GM19463 (cell line): ENCODE measurements around the gene UMOD.

Source experiments
- ATAC-seq: cut with Tn5 transposase; IDR thresholded peaks from one replicate; pipeline ENCODE4 v1.9.1; 2021; ENCODE audit warnings: mild to moderate bottlenecking, moderate library complexity; ENCODE audit not compliant: unreplicated experiment

The UMOD gene

DNA sequence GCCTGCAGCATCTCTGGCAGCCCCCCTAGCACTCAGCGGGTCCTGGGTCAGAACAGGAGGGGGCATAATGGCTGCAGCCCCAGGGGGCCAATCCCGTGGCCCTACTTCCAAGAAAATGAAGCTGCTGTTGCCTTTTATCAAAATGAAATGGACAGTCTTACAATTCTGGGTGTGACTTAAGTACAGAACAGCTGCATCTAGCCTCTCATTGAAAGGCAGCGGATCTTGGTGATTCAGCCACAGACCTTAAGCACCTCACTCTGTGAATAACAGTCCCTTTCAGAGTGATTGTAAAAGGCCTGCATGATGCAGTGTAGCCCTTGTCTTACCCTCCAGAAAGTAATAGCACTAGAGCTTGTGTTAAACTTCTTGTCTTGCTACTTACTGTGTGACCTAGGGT lies 11.5 kb upstream of the UMOD start:
- no peak for ATAC-seq

DNA sequence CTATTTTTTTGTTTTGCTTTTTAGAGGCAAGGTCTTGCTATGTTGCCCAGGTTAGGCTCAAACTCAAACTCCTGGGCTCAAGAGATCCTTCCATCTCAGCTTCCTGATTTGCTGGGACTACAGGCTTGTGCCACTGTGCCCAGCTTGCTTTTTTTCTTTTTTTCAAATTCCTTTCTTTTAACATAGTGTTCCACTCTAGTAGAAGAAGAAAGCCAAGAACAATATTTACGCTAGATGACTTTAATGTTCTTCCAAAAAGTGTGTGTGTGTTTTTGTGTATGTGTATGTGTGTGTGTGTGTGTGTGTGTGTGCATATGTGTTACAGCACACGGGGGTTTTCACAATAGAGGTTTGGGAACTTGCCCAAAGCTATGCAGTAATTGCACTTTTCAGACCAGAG lies 10.7 kb upstream of the UMOD start:
- no peak for ATAC-seq

DNA sequence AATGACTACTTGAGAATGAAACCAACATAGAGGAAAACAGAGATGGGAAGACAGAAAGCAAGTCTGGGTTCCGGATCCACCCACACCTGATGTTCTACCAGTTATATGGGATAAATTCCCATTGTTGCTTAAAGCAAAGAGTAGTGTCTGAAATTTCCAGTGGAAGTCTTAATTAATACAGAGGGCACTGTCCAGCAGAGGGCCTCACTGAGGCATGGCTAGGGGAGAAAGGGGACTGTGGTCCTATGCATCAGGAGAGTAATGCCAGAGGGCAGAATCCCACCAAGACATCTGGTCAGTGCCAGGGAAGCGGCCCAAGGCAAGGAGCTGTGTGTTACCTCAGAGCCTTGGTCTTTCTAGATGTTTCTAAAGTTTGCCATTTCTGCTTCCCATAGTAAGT lies 7.5 kb upstream of the UMOD start:
- ATAC-seq = no peak

DNA sequence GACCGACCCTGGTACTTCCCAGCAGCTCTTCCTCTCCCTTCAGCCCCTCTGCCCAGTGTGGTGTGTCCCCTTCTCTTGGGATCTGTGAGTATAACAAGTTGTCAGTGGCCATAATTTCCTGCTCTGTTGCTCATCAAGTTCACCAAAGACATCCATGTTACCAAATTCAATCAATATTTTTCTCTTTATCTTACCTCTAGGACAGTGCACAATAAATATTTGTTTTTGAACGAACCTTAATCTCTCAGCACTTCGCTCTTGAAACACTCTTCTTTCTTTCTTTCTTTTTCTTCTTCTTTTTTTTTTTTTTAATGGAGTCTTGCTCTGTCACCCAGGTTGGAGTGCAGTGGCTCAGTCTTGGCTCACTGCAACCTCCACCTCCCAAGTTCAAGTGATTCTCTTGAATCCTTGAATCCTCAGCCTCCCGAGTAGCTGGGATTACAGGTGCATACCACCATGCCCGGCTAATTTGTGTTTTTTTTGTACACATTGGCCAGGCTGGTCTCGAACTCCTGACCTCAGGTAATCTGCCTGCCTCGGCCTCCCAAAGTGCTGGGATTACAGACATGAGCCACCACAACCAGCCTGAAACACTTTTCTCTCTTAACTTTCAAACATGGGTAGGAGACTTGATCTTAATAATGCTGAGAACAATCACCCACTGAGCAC lies 2.7 kb upstream of the UMOD start:
- ATAC-seq = no peak

DNA sequence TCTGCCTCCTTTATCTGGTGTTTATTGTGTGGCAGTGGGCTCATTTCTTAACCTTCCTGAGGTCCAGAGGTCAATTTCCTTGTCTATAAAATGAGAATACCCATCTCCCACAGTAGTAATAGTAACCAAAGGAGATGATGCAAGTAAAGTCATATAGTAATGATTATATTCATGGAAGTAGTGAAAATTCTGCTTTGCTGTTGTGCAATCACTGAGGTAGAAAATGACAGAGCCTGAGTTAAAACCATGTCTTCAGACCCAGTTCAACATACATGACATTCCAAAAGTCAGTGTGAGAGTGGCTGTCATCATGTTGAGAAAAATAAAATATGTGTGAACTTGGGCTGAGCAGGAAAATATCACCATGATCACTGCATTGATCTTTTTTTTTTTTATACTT lies 864 bp upstream of the UMOD start:
- ATAC-seq = no peak

DNA sequence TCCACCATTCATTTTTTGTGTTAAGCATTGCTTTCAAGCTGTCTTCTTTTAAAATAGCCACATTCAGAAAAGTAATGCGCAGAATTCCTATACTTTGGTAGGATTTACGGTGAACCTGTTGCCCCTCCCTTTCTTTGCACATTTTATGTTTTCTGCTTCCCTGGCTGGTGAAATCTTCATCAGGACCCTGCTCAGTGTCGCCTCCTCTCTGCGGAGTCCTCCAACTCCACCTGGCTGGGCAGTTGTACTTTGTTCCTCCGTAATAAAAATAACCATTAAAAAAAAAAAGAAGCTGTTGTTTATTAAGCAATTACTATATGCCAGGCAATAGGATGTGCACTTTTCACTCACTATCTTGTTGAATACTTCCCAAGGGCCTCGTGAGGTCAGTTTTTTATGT lies 2.9 kb downstream of the UMOD start:
- no peak for ATAC-seq

DNA sequence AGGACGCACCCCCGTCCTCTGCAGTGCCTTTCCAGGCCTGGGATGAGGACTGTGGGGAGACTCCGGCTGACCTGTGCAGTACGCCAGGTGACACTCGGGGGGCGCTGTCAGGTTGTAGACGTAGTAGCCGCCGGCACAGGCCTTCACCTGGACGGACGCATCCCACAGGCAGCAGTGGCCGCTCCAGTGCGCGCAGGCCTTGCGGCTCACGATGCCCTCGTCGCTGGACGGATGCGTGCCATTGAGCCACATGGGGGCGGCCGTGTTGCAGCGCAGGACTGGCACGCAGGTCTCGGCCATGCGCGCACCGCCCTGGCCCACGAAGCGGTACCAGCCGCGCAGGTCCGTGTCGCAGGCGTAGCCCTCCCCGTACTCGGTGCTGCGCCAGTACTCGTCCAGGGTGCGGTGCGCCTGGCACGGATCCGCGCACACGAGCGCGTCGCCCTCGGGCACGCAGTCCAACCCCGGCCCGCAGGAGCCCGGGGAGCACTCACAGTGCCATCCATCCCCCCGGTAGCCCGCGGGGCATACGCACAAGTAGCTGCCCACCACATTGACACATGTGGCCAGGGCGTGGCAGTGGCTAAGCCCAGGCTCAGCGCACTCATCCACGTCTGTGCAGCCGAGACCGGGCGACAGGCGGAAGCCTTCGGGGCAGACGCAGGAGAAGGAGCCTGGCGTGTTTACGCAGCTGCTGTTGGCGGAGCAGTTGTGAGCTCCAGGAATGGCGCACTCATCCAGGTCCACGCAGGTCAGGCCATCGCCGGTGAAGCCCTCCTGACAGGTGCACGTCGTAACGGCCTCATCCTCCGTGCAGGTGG lies 3.9 kb downstream of the UMOD start:
- ATAC-seq = no peak

DNA sequence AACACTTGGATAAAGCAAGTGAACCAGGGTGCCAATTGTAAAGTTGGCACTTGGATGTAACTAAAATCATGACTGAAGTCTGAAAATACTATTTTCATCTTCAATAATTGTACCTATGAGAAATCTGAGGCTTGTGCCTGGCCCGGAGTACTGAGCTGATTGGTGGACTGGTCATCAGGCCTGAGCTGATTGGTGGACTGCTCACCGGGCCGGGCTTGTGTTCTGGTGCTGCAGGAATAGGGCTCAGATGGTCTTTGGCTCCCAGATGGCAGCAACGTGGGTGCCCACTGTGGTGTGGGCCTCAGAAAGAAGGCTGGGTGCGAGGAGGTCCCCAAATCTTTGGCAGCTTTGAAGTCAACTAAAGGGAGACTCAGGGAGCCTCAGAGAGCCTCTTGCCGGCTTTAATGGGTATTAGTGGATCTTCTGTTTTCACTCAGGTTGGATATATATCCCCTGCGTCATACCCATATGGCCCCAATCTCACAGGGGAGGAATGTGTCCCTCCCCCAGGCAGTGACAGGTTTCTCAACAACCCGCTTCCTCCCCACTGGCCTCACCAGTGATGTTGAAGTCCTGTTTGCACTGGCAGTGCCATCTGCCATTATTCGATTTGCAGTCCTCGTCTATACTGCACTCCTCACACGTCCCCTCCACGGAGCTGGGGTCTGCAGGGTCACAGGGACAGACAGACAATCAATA lies 4.7 kb downstream of the UMOD start:
- ATAC-seq = no peak

DNA sequence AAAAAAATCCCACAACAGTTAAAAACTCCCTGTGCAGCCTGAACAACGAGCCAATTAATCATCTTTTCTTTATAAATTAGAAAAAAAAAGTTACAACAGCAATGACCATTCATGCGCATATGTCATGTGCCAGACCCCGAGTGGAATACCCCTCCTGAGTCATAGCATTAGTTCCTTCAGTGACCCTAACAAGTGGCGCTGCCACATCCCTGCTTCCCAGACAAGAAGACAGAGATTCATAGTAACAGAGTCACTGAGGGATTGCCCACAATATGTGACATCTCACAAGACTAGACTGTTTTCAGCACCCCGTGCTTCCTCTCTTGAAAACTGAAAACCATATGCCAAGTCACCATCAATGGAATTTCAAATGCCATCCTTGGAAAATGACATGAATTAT lies 7.9 kb downstream of the UMOD start:
- no peak for ATAC-seq

DNA sequence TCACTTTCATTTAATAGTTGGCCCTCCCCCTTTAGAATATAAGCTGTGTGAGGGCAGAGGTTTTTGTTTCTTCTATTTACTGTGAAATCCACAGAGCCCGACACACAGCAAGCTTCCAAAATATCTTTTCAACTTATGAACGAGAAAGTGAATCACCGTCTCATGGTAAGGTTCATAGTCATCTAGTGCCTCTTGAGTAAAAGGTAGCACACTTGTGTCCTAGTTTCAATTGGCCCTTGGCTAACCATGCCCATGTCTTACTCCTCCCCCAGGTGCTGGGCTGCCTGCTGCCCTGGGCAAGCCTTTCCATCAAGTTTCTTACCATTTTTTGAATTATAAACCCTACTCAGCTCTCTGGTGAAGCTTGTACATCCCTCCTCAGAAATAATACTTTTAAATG lies 12.8 kb downstream of the UMOD start:
- ATAC-seq = no peak

DNA sequence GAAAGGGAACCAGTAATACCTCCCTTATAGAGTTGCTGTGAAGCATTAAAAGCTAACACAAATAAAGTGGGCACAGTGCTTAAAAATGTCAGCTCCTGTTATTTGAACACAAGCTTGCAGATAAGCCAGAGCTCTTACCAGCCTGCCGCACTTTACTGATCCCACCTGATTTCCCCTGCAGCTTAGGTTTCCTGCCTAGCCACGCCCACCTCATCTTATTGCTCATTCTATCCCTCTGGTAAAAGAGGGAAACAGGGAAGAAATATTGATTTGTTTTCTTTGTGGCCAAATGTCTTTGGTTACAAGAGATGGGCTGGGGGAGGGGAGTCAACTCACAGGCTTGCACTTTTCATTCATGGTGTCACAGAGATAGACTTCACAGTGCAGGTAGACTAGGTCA lies 15.6 kb downstream of the UMOD start:
- ATAC-seq = no peak

DNA sequence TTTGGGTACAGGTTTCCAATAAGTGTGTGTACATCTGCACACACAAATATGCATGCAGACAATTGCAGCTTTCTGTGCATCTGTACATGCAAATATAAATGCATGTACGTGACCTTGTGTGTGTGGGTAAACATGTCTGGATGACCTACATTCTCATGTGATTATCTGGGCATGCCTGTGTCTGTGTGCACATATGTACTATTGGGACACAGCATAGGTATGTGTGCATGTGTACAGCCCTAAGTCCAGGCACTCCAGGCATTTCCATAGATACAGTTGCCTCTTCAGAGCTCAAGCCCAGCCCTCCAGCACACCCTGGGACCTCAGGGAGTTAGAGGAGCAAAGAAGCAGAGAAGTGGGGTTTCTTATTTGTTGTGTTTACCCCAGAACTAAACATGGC lies 18.1 kb downstream of the UMOD start:
- no peak for ATAC-seq

DNA sequence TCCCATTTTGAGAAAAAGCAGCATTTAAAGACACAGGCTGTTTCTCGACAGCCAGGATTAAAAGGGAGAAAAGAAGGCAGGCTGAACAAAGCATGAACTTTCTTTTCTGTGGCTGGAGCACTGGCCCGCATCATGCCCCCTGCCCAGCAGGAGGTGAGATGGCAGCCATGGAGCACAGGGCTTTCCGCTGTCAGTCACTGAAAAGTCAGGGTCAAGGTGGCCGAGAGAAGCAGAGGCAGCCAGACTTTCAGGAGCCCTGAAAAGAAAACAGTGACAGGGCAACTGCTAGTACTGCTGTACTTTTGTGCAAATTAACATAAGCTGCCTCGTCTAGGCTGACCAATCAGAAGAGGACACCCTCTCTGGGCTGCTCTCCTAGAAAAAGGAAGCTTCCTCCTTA lies 19.4 kb downstream of the UMOD start:
- ATAC-seq = no peak

DNA sequence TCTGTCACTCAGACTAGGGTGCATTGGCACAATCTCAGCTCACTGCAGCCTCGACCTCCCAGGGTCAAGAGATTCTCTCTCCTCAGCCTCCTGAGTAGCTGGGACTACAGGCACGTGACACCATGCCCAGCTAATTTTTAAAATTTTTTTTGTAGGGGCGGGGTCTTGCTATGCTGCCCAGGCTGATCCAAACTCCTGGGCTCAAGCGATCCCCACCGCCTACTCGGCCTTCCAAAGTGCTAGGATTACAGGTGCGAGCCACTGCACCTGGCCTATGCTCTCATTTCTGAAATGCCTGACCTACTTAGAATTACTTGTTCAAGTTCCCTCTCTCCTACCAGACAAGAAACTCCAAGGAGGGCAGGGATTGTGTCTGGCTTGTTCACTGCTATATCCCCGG lies 20.1 kb downstream of the UMOD start:
- no peak for ATAC-seq

DNA sequence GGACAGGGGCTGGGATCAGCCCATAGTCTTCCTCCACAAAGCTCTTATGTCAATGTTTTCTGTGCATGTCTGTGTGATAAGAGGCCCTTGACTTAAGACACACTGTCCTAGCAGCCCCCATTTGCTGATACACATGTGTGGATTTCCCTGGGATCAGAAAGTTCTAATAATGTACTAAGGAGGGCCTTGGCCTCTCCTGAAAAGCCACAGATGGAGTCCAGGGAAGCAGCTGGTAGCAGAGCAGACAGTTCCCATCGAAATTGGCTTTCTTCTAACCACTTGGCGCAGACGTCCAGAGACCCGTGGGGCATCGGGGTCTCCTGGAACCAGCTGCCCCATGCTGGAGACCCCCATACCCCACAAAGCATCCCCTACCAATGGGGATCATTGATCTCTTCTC lies 20.9 kb downstream of the UMOD start:
- no peak for ATAC-seq

DNA sequence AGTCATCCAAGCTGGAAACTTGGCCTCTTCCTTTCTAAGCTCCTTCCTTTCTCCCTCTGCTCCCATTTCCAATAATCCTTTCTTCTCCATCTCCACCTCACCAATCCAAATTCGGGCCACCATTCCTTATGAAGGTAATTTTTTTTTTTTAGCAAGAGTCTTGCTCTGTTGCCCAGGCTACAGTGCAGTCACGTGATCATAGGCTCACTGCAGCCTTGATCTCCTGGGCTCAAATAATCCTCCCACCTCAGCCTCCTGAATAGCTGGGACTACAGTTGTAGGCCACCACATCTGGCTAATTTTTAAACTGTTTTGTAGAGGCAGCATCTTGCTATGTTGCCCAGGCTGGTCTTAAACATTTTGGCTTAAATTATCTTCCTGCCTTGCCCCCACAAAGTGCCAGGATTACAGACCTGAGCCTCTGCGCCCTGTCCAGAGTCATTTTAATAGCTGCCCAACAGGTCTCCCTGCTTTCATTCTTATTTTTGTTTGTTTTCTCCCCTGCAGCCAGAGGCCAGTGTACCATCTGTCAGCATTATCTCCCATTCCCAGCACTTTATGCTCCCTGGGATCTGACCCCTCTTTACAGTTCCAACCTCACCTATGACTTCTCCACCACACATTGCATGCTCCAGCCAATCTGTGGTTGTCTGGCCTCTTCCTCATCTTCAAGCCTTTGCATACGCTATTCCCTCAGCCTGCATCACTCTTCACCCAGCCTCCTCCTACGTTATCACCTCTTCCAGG lies 22.9 kb downstream of the UMOD start:
- ATAC-seq = no peak

DNA sequence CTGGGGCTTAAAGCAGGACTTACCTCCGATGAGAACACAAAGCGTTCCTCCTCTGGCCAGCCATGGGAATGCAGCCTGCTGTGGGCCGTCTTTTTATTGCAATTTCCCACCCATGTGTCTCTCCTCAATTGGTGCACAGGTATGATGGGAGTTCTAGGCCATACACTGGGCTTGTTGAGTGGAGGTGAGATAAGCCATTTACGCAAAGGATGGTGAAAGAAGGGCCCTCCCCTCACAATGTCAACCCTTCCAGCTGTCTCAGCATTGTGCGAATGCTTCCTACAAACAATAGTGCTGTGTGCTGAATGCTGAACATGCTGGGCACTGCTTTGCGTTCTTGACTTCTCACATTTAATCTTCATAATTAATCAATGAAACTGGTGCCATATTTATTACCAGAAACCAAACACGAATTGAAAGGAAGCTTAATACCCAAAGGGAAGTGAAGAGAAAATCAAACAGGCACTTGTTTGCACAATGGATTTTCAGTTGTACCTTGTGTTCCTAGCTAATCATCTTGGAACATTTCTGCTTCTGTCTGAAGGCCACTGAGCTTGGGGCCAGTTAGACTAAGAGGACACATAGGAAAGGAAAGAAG lies 25.0 kb downstream of the UMOD start, which contains the start of gene GP2:
GP2 (minus strand) TSS at position 70 of the 598 bp plus-strand sequence. CDS start 1,082 bp downstream, outside the sequence.
- ATAC-seq = no peak

DNA sequence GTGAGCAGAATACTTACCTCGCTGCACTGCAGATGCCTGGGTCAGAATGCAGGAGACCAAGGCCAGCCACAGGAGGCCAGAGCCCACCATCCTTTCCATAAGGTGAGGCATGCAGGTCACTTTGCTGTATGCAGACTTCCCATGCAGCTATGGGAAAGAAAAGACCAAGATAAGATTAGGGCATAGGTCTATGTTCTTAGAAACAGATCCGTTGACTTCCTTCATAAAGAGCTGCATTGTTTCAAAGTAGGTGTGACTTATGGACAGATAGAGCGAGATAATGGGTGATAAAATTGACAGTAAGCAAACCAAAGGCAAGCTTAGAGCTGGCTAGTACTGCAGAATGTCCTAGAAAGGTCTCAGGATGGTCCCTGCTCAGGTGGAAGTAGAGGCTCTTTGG lies 26.2 kb downstream of the UMOD start:
- ATAC-seq = no peak

DNA sequence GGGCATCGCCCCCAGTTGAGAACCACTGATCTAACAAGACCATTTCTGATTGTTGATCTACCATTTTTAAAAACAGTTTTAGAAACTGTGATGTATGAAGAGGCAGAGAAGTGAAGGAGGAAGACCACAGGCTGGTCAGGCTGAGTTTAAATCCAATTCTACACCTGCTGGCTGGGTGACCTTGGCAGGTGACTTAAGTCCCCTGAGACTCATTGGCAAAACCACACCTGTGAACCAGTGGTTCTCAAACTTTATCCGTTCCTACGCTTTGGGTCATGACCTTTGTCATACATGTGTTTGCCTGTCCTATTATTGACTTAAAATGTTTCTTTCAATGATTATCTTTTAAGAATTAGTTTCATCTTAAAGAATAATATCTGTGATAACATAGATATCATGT lies 27.5 kb downstream of the UMOD start:
- ATAC-seq = no peak

DNA sequence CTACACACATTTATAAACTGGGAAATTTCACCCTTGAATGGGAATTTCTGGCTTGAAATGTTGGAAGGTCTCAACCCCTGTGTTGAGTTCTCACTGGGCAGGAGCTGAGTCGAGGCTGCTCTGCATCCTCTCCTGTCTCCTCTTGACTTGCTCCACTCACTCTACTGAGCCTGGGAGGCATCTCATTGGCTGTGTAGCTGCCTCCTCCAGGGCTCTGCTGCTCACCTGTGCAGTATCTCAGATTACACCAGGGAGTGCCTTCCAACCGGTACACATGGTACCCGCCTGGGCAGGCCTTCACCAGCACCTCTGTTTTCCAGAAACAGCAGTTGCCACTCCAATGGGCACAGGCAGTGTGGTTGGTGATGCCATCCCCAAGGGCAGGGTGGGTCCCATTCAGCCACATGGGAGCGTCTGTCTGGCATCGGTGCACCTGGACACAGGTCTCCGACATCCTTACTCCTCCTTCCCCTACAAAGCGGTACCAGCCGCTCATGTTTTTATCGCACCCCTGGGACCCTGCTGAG lies 28.9 kb downstream of the UMOD start:
- no peak for ATAC-seq

DNA sequence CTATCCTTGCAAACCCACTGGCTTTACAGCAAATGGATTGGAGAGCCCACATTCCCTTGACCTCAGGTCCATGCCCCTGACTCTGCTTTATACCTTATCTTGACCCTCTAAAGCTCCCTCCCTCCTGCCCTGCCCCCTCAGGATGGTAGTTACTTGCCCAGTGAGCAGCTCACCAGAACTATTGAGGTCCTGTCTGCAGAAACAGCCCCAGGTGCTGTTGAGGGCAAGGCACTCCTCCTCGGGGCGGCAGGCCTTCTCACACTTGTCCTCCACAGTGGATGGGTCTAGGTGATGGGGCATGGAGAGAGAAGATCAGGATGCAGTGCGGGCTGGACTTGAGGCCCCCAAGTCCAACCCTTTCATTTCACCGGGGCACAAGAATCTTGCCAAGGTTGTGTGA lies 29.8 kb downstream of the UMOD start:
- ATAC-seq = no peak
